Right cardiac atrium (tissue), 5 donors: ENCODE measurements around the gene EFEMP1. TPM values are rescaled to one million over a fixed set of nuclear protein-coding genes. Genes with fewer than 3 reads are reported as not detected.

Experiments used
- ATAC-seq, 2 donors: fragments of 200-7000 bp; cut with Tn5 transposase; one replicate each; pipeline versions ENCODE4 v1.8.0 to v1.9.1; 2020; ENCODE audit warnings: moderate library complexity in 2 of 2, mild to moderate bottlenecking in 1 of 2
- DNase-seq, 3 donors: peaks; one replicate each; pipeline ENCODE4 v3.0.0-alpha.2; 2020
- H3K27ac ChIP-seq: one replicate; pipeline ENCODE4 v1.5.1; 2013; ENCODE audit warnings: mild to moderate bottlenecking, low read length, control low read depth, moderate library complexity
- H3K27me3 ChIP-seq: one replicate; pipeline ENCODE4 v1.6.1; 2013; ENCODE audit not compliant: control insufficient read depth, insufficient read depth
- H3K4me1 ChIP-seq: one replicate; pipeline ENCODE4 v1.6.1; 2013; ENCODE audit warnings: low read length; ENCODE audit not compliant: control insufficient read depth, insufficient read depth
- H3K4me3 ChIP-seq: one replicate; pipeline ENCODE4 v1.5.1; 2013; ENCODE audit warnings: low read length, control low read depth
- H3K9me3 ChIP-seq: one replicate; pipeline ENCODE4 v1.6.1; 2013; ENCODE audit warnings: low read length; ENCODE audit not compliant: control insufficient read depth
- WGBS: extraction: QIAGEN DNeasy Blood & Tissue Kit; methylation state at CpG from one replicate; pipeline ENCODE4 v1.1.7; 2013; 5-methylcytosine and 5-hydroxymethylcytosine counted together
- intact Hi-C, 4 donors: fragments of 100-400 bp; cut with DNase I; formaldehyde crosslinking; loops; one replicate each; pipeline versions ENCODE4 v1.11.0 to v1.14.0; 2022 to 2023
- polyA plus RNA-seq: library from polyadenylated mRNA; stranded (reverse); fragments of 200-250 nt; gene quantifications from one replicate; pipeline ENCODE4 v1.2.3, GENCODE V29; 2013
- total RNA-seq, 4 donors: library from RNA; stranded (reverse); fragmentation: NEBNext Ultra II Directional; extraction: Animal tissue kit (Norgen Biotek cat#: 25700); gene quantifications; one replicate each; pipeline ENCODE4 v1.2.1, GENCODE V29; 2021
- donor health status: healthy with polysubstance abuse.
- donor health status: DM: no; HTN: yes; CAD: no.
- donor health status: DM: no; HTN: no; CAD: no.
- donor health status: DM: no; HTN: yes; CAD: no; lungs with severe emphysema.
- donor health status: DM: yes; HTN: yes; CAD: no.

Gene EFEMP1
- total and polyA plus RNA-seq, 5 donors: 96.0 to 305 (median 133) TPM

- DNase-seq: no peak
- intact Hi-C loops: loop anchor here in 2 of 4 donors (5.0 to 10.0 kb wide), 2 partner anchors 72 to 175 kb away; no protein-coding TSS in a partner anchor
- H3K4me3 ChIP-seq: no peak overlapping the region
- peaks cover 1% of the 10 kb centered on the region for H3K4me1 ChIP-seq
- WGBS: 73% methylated on average over 3 of the region's 3 CpGs
- H3K27ac ChIP-seq: no peak overlapping the region
- no peaks in the 10 kb centered on the region for H3K9me3 ChIP-seq
- no peaks in the 10 kb centered on the region for H3K27me3 ChIP-seq
- ATAC-seq: peak; percentile 48 to 56
Observed at GRCh38 chr2:55957142-55957541, 33.6 kb upstream of the EFEMP1 start.

GRCh38 chr2:55954306-55955035, 30.9 kb upstream of the EFEMP1 start:
- ATAC-seq: peak; percentile 47 to 61
- peak in 1 of 3 donors; percentile 58 for DNase-seq
- 51% methylated on average over 4 of the region's 4 CpGs for WGBS
- intact Hi-C loops: loop anchor here in 2 of 4 donors (5.0 to 10.0 kb wide), 2 partner anchors 70 to 172 kb away; no protein-coding TSS in a partner anchor
- H3K4me3 ChIP-seq: no peak overlapping the region
- H3K4me1 ChIP-seq: peaks cover 1% of the 10 kb centered on the region
- no peaks in the 10 kb centered on the region for H3K9me3 ChIP-seq
- H3K27ac ChIP-seq: no peak overlapping the region
- no peaks in the 10 kb centered on the region for H3K27me3 ChIP-seq

- ATAC-seq: no peak
Observed at GRCh38 chr2:55952415-55952814, 28.8 kb upstream of the EFEMP1 start.

DNA sequence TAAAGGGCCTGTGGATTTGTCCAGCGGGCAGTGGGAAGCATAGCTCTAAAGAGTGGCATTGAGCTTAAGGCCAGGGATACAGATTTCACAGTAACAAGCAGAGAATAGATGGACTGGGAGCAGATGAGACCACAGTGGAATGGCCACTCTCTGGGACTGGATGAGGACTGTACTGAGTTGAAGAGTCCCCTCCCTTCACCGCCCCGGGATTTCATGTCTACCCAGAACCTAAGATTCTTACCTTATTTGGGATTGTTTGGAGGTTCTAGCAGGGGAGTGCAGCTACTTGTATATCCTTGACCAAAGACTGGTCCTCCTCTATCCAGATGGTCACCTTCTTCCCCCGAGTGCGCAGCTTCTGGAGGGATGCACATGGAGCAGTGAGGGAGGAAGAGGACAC, 28.0 kb upstream of the EFEMP1 start:
- no peak for ATAC-seq
- Histone ChIP-seq H3K27me3 (no peaks in the 10 kb centered on the region), H3K4me1 (peaks cover 1% of the 10 kb centered on the region), H3K27ac (no peak overlapping the region), H3K9me3 (no peaks in the 10 kb centered on the region), H3K4me3 (no peak overlapping the region)
- intact Hi-C loops: loop anchor here in 1 of 4 donors (10.0 kb wide), 1 partner anchor 67 kb away; no protein-coding TSS in a partner anchor
- DNase-seq: no peak
- WGBS: 88% methylated on average over 5 of the region's 5 CpGs

More at GRCh38 chr2:55952415-55952814, 28.8 kb upstream of the EFEMP1 start:
- H3K4me1 ChIP-seq: peaks cover 1% of the 10 kb centered on the region
- no peak overlapping the region for H3K27ac ChIP-seq
- H3K4me3 ChIP-seq: no peak overlapping the region
- WGBS: 58% methylated on average over 4 of the region's 4 CpGs
- no peaks in the 10 kb centered on the region for H3K27me3 ChIP-seq
- intact Hi-C loops: loop anchor here in 1 of 4 donors (10.0 kb wide), 1 partner anchor 68 kb away; no protein-coding TSS in a partner anchor
- DNase-seq: no peak
- H3K9me3 ChIP-seq: no peaks in the 10 kb centered on the region

DNA sequence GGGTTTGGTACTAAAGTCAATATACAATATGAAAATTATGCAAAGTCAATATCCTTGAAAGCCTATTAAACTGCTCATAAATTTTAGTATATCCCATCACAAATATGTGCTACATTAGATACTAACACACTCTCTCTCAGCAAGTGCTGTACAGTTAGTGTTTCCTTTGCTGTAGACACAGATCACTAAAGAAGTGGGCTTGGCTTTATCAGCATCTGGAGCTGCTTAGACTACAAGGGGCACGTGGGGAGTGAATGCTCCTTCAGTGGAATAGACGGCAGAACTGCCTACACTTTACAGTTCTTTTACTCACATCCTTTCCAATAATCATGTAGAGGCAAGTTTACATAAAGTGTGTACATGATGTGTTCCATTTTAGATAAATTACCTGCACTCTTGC, 26.0 kb upstream of the EFEMP1 start:
- no peaks in the 10 kb centered on the region for H3K9me3 ChIP-seq
- no peak overlapping the region for H3K27ac ChIP-seq
- WGBS: 35% methylated on average over 2 of the region's 2 CpGs
- no peak overlapping the region for H3K4me3 ChIP-seq
- ATAC-seq: no peak
- H3K27me3 ChIP-seq: no peaks in the 10 kb centered on the region
- DNase-seq: no peak
- H3K4me1 ChIP-seq: peaks cover 1% of the 10 kb centered on the region
- intact Hi-C loops: loop anchor here in 1 of 4 donors (10.0 kb wide), 1 partner anchor 65 kb away; no protein-coding TSS in a partner anchor

- H3K9me3 ChIP-seq: no peaks in the 10 kb centered on the region
- H3K4me1 ChIP-seq: peaks cover 1% of the 10 kb centered on the region
- intact Hi-C loops: no loop called here
- no peak for ATAC-seq
- no peak for DNase-seq
- no peak overlapping the region for H3K4me3 ChIP-seq
- H3K27me3 ChIP-seq: no peaks in the 10 kb centered on the region
- H3K27ac ChIP-seq: no peak overlapping the region
Observed at GRCh38 chr2:55949211-55949610, 25.6 kb upstream of the EFEMP1 start.

GRCh38 chr2:55948176-55948923, 24.8 kb upstream of the EFEMP1 start:
- intact Hi-C loops: no loop called here
- no peak overlapping the region for H3K27ac ChIP-seq
- peak; percentile 62 to 84 for ATAC-seq

DNA sequence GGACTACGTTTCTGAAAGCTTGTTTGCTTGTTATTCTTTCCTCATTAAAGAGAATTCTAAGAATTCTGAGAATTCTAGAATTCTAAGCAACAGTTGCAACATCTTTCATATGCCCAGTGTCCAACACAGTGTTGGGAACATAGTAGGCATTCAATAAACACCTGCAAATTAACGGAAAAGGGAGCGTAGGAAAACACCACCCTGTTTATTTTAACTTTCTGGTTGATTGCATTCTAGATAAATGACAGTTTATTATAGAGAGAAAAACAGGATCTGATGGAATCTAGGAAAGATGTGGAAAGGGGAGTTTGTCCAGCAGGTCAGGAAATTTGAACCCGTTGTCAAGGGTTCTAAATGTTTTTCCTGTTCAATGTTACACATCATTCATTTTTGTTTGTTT, 24.2 kb upstream of the EFEMP1 start:
- ATAC-seq (no peak), DNase-seq (no peak)
- no peak overlapping the region for H3K4me3 ChIP-seq
- WGBS: 65% methylated on average over 4 of the region's 4 CpGs
- peaks cover 1% of the 10 kb centered on the region for H3K4me1 ChIP-seq
- no peak overlapping the region for H3K27ac ChIP-seq
- intact Hi-C loops: no loop called here
- H3K27me3 ChIP-seq: no peaks in the 10 kb centered on the region
- no peaks in the 10 kb centered on the region for H3K9me3 ChIP-seq

More at GRCh38 chr2:55948176-55948923, 24.8 kb upstream of the EFEMP1 start:
- no peak for DNase-seq
- no peaks in the 10 kb centered on the region for H3K9me3 ChIP-seq
- peaks cover 1% of the 10 kb centered on the region for H3K4me1 ChIP-seq
- no peaks in the 10 kb centered on the region for H3K27me3 ChIP-seq
- H3K4me3 ChIP-seq: no peak overlapping the region

GRCh38 chr2:55946793-55947192, 23.2 kb upstream of the EFEMP1 start:
- intact Hi-C loops: no loop called here
- H3K4me1 ChIP-seq: no peaks in the 10 kb centered on the region
- WGBS: 95% methylated on average over 1 of the region's 1 CpG
- H3K4me3 ChIP-seq: no peak overlapping the region
- ATAC-seq (no peak), DNase-seq (no peak)
- H3K9me3 ChIP-seq: no peaks in the 10 kb centered on the region
- H3K27ac ChIP-seq: no peak overlapping the region
- no peaks in the 10 kb centered on the region for H3K27me3 ChIP-seq

- H3K9me3 ChIP-seq: no peaks in the 10 kb centered on the region
- no peaks in the 10 kb centered on the region for H3K4me1 ChIP-seq
- intact Hi-C loops: no loop called here
- no peak for ATAC-seq
- H3K4me3 ChIP-seq: no peak overlapping the region
- no peaks in the 10 kb centered on the region for H3K27me3 ChIP-seq
- H3K27ac ChIP-seq: no peak overlapping the region
- 85% methylated on average over 1 of the region's 1 CpG for WGBS
- no peak for DNase-seq
Observed at GRCh38 chr2:55943466-55943865, 19.9 kb upstream of the EFEMP1 start.

- H3K27me3 ChIP-seq: no peaks in the 10 kb centered on the region
- no peaks in the 10 kb centered on the region for H3K9me3 ChIP-seq
- DNase-seq (no peak), ATAC-seq (no peak)
- peaks cover 1% of the 10 kb centered on the region for H3K4me1 ChIP-seq
- intact Hi-C loops: no loop called here
- H3K4me3 ChIP-seq: no peak overlapping the region
- WGBS: 67% methylated on average over 3 of the region's 3 CpGs
- no peak overlapping the region for H3K27ac ChIP-seq
Observed at GRCh38 chr2:55936351-55936750, 12.8 kb upstream of the EFEMP1 start.
